GM19452 (cell line): ENCODE results near the gene FRZB.

Source experiments
- ATAC-seq: cut with Tn5 transposase; IDR thresholded peaks from one replicate; pipeline ENCODE4 v1.9.1; 2021; ENCODE audit not compliant: unreplicated experiment

The FRZB gene

GRCh38 chr2:182845794-182846417 lies 20.5 kb downstream of the FRZB start:
- no peak for ATAC-seq

- ATAC-seq: no peak
Measured at GRCh38 chr2:182836451-182836850, 30.0 kb downstream of the FRZB start.

- ATAC-seq: no peak
Measured at GRCh38 chr2:182834293-182834692, 32.1 kb downstream of the FRZB start.

- ATAC-seq: no peak
Measured at GRCh38 chr2:182833084-182833854, 33.2 kb downstream of the FRZB start.

- no peak for ATAC-seq
Measured at GRCh38 chr2:182831921-182832320, 34.5 kb downstream of the FRZB start.

GRCh38 chr2:182831101-182831500 lies 35.3 kb downstream of the FRZB start:
- ATAC-seq: no peak

- no peak for ATAC-seq
Measured at GRCh38 chr2:182827182-182827879, 39.1 kb downstream of the FRZB start.

- no peak for ATAC-seq
Measured at GRCh38 chr2:182826496-182826895, 39.9 kb downstream of the FRZB start.

- no peak for ATAC-seq
Measured at GRCh38 chr2:182826064-182826463, 40.4 kb downstream of the FRZB start.

- ATAC-seq: no peak
Measured at GRCh38 chr2:182824767-182825158, 41.7 kb downstream of the FRZB start.

- no peak for ATAC-seq
Measured at GRCh38 chr2:182824056-182824766, 42.2 kb downstream of the FRZB start.

GRCh38 chr2:182822733-182823132 lies 43.7 kb downstream of the FRZB start:
- no peak for ATAC-seq

GRCh38 chr2:182821182-182821581 lies 45.3 kb downstream of the FRZB start:
- no peak for ATAC-seq

- ATAC-seq: no peak
Measured at GRCh38 chr2:182819412-182819811, 47.0 kb downstream of the FRZB start.

GRCh38 chr2:182818925-182819324 lies 47.5 kb downstream of the FRZB start:
- no peak for ATAC-seq

GRCh38 chr2:182818501-182818900 lies 47.9 kb downstream of the FRZB start:
- no peak for ATAC-seq

- ATAC-seq: no peak
Measured at GRCh38 chr2:182817558-182817957, 48.9 kb downstream of the FRZB start.

GRCh38 chr2:182816866-182817265 lies 49.6 kb downstream of the FRZB start:
- ATAC-seq: no peak

- no peak for ATAC-seq
Measured at GRCh38 chr2:182814804-182815203, 51.6 kb downstream of the FRZB start.

- no peak for ATAC-seq
Measured at GRCh38 chr2:182814380-182814779, 52.1 kb downstream of the FRZB start.

GRCh38 chr2:182810087-182810486 lies 56.4 kb downstream of the FRZB start:
- ATAC-seq: no peak
